Measurements from ENCODE around the gene SEZ6.

- no peak for TF ChIP-seq CTCF (conservative IDR thresholded peaks at IDR 0.05 in 1 of 2, IDR thresholded peaks at IDR 0.05 in 1 of 2; ENCODE audit: low read depth in 1 of 2, low read length in 2 of 2)
- TF ChIP-seq EZH2 (IDR thresholded peaks at IDR 0.05; ENCODE audit: low read length, missing control alignments): no peak
These were observed 22.3 kb downstream of the SEZ6 start for GRCh38 chr17:28983286-28984230.
